Tibial nerve (tissue), 4 donors: ENCODE measurements around the gene TLCD4. TPM values are rescaled to one million over a fixed set of nuclear protein-coding genes. Genes with fewer than 3 reads are reported as not detected.

ENCODE experiments used
- DNase-seq, 2 donors: peaks; one replicate each; pipeline ENCODE4 v3.0.0-alpha.2; 2019; ENCODE audit warnings: low spot score in 2 of 2
- H3K27ac ChIP-seq, 4 donors: fragments of 200-600 bp; sonication (generic) in 3 of 4; one replicate each; pipeline ENCODE4 v1.5.1; 2017 to 2019; ENCODE audit warnings: mild to moderate bottlenecking in 1 of 4
- H3K27me3 ChIP-seq, 2 donors: fragments of 200-600 bp; sonication (generic) in 1 of 2; one replicate each; pipeline versions ENCODE4 v1.5.1 to v1.6.0; 2017 to 2019
- H3K36me3 ChIP-seq, 3 donors: fragments of 200-600 bp; sonication (generic); one replicate each; pipeline ENCODE4 v1.5.1; 2018 to 2019
- H3K4me1 ChIP-seq, 4 donors: fragments of 200-600 bp; sonication (generic) in 3 of 4; one replicate each; pipeline ENCODE4 v1.5.1; 2017 to 2019
- H3K4me3 ChIP-seq, 4 donors: fragments of 200-600 bp; sonication (generic) in 3 of 4; one replicate each; pipeline ENCODE4 v1.5.1; 2017 to 2019; ENCODE audit warnings: mild to moderate bottlenecking in 1 of 4, moderate library complexity in 1 of 4
- H3K9me3 ChIP-seq, 4 donors: fragments of 200-600 bp; sonication (generic) in 3 of 4; one replicate each; pipeline ENCODE4 v1.5.1; 2017 to 2019
- EP300 ChIP-seq, 2 donors: sonication (generic); formaldehyde crosslinking; IDR thresholded peaks; one replicate each; pipeline ENCODE4 v1.6.1; 2017; ENCODE audit warnings: antibody characterized with exemption in 2 of 2, mild to moderate bottlenecking in 1 of 2
- POLR2A ChIP-seq, 2 donors: fragments of 450-650 bp; IDR thresholded peaks; one replicate each; pipeline ENCODE4 v1.6.1; 2017; ENCODE audit warnings: antibody characterized with exemption in 2 of 2, mild to moderate bottlenecking in 2 of 2, moderate library complexity in 2 of 2
- WGBS, 2 donors: methylation state at CpG; one replicate each; pipeline ENCODE4 v1.1.5; 2018; 5-methylcytosine and 5-hydroxymethylcytosine counted together
- total RNA-seq, 4 donors: library from RNA; depleted of rRNA; stranded (reverse); fragments of >200 nt; gene quantifications; one replicate each; pipeline ENCODE4 v1.1.0, GENCODE V29; 2016
- TF ChIP-seq, protein P1 (sequence below), 5 experiments: fragments of 200-600 bp in 3 of 5; fragments of 450-650 bp in 2 of 5; sonication (generic) in 3 of 5; IDR thresholded peaks; one replicate each; pipeline ENCODE4 v1.5.1; 2016 to 2019; ENCODE audit warnings: antibody characterized with exemption in 5 of 5, mild to moderate bottlenecking in 3 of 5, moderate library complexity in 2 of 5

The TLCD4 gene
- total RNA-seq, 4 donors from 2014 or later: 5.7 to 9.2 (median 8.3) TPM

DNA sequence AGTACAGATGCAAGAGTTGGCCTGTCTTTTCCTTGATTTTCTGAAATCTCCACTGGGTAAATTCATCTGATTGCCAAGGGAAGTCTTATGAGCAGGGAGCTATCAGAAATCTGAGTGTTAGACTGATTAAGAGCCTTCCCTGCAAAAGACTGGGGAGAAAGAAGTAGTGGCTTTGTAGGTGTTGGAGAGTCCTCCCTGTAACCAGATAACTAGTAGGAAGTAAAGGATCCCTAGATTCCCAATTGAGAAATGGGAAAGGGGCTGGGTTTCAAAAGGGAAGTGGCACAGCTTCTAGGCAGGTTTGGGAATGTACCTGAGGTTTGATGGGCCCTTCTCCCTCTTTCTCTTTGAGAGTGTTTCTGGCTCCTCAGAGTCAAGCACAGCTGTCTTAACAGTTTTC is 2.1 kb downstream of the TLCD4 start:
- H3K4me3 ChIP-seq: no peak overlapping the region
- no peaks in the 10 kb centered on the region for H3K36me3 ChIP-seq
- H3K9me3 ChIP-seq: no peaks in the 10 kb centered on the region
- DNase-seq: no peak
- no peak overlapping the region for H3K27ac ChIP-seq
- peaks cover 0 to 16% (median 0%) of the 10 kb centered on the region in 4 donors for H3K4me1 ChIP-seq
- H3K27me3 ChIP-seq: no peaks in the 10 kb centered on the region
- TF ChIP-seq POLR2A (IDR thresholded peaks at IDR 0.05) (no peak), EP300 (IDR thresholded peaks at IDR 0.05) (no peak)
- TF ChIP-seq, protein P1, sequence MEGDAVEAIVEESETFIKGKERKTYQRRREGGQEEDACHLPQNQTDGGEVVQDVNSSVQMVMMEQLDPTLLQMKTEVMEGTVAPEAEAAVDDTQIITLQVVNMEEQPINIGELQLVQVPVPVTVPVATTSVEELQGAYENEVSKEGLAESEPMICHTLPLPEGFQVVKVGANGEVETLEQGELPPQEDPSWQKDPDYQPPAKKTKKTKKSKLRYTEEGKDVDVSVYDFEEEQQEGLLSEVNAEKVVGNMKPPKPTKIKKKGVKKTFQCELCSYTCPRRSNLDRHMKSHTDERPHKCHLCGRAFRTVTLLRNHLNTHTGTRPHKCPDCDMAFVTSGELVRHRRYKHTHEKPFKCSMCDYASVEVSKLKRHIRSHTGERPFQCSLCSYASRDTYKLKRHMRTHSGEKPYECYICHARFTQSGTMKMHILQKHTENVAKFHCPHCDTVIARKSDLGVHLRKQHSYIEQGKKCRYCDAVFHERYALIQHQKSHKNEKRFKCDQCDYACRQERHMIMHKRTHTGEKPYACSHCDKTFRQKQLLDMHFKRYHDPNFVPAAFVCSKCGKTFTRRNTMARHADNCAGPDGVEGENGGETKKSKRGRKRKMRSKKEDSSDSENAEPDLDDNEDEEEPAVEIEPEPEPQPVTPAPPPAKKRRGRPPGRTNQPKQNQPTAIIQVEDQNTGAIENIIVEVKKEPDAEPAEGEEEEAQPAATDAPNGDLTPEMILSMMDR (IDR thresholded peaks at IDR 0.05): no peak

GRCh38 chr1:95122151-95122697 is 5.1 kb downstream of the TLCD4 start:
- 76 to 78% methylated on average over 8 of the region's 8 CpGs for WGBS, 2 donors
- TF ChIP-seq, protein P1 (IDR thresholded peaks at IDR 0.05): no peak
- TF ChIP-seq POLR2A (IDR thresholded peaks at IDR 0.05) (no peak), EP300 (IDR thresholded peaks at IDR 0.05) (no peak)
- DNase-seq: no peak

GRCh38 chr1:95124342-95124741 is 7.2 kb downstream of the TLCD4 start:
- no peak for DNase-seq
- WGBS, 2 donors: 91 to 97% methylated on average over 2 of the region's 2 CpGs
- TF ChIP-seq, protein P1 (IDR thresholded peaks at IDR 0.05): no peak
- TF ChIP-seq POLR2A (IDR thresholded peaks at IDR 0.05) (no peak), EP300 (IDR thresholded peaks at IDR 0.05) (no peak)
- Histone ChIP-seq H3K4me3 (no peak overlapping the region), H3K4me1 (no peaks in the 10 kb centered on the region), H3K9me3 (no peaks in the 10 kb centered on the region), H3K27me3 (no peaks in the 10 kb centered on the region), H3K36me3 (no peaks in the 10 kb centered on the region), H3K27ac (no peak overlapping the region)

More at GRCh38 chr1:95122151-95122697, 5.1 kb downstream of the TLCD4 start:
- Histone ChIP-seq H3K4me1 (peaks cover 0 to 9% (median 0%) of the 10 kb centered on the region in 4 donors), H3K27me3 (no peaks in the 10 kb centered on the region), H3K36me3 (no peaks in the 10 kb centered on the region), H3K4me3 (no peak overlapping the region), H3K9me3 (no peaks in the 10 kb centered on the region), H3K27ac (no peak overlapping the region)

- no peaks in the 10 kb centered on the region for H3K4me1 ChIP-seq
- no peaks in the 10 kb centered on the region for H3K36me3 ChIP-seq
- H3K27me3 ChIP-seq: no peaks in the 10 kb centered on the region
- TF ChIP-seq, protein P1 (IDR thresholded peaks at IDR 0.05): no peak
- TF ChIP-seq POLR2A (IDR thresholded peaks at IDR 0.05) (no peak), EP300 (IDR thresholded peaks at IDR 0.05) (no peak)
- H3K4me3 ChIP-seq: no peak overlapping the region
- no peaks in the 10 kb centered on the region for H3K9me3 ChIP-seq
- H3K27ac ChIP-seq: no peak overlapping the region
- no peak for DNase-seq
- WGBS, 2 donors: 83% methylated on average over 3 of the region's 3 CpGs
Measured at GRCh38 chr1:95126366-95126765, 9.2 kb downstream of the TLCD4 start.

DNA sequence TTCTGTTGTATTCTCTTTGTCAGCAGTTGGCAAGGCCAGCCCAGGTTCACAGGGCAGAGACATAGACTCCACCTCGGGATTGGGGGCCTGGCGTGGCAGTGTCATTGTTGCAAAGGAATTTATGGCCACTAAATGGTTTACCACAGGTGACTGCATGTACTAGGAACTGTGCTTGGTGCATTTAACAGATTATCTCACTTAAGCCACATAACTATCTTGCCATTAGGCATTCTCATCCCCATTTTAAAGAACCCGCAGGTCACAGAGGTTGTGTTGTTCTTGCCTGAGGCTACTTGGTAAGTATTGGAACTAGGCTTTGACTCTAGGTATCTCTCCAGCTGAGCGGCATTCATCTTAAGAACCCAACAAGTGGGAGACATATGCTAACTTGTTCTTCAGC is 9.7 kb downstream of the TLCD4 start:
- TF ChIP-seq EP300 (IDR thresholded peaks at IDR 0.05): no peak
- no peak for TF ChIP-seq POLR2A (IDR thresholded peaks at IDR 0.05)
- TF ChIP-seq, protein P1 (IDR thresholded peaks at IDR 0.05): no peak
- WGBS, 2 donors: 88 to 93% methylated on average over 4 of the region's 4 CpGs

More for the DNA sequence above, 9.7 kb downstream of the TLCD4 start:
- Histone ChIP-seq H3K9me3 (no peaks in the 10 kb centered on the region), H3K27ac (no peak overlapping the region), H3K4me3 (no peak overlapping the region), H3K27me3 (no peaks in the 10 kb centered on the region), H3K36me3 (no peaks in the 10 kb centered on the region), H3K4me1 (no peaks in the 10 kb centered on the region)
- DNase-seq: no peak
